OCI-LY7 (cell line): ENCODE results near the gene EXTL1. TPM values are rescaled to one million over a fixed set of nuclear protein-coding genes. Genes with fewer than 3 reads are reported as not detected.

Experiments
- BruUV-seq: library from RNA; stranded (reverse); fragments of 400-500 nt; replicated peaks from 2 replicates; lab custom pipeline; 2021; lab: Mats Ljungman, UMichigan
- CTCF ChIA-PET: fragments of 300-600 bp; sonication (Branson Sonifier 250); formaldehyde crosslinking; loops from one replicate; lab custom pipeline; 2022; ENCODE audit warnings: antibody characterized with exemption; ENCODE audit not compliant: unreplicated experiment; lab: Charles Lee
- POLR2A ChIA-PET: fragments of 300-600 bp; sonication (Branson Sonifier 250); formaldehyde crosslinking; loops from one replicate; lab custom pipeline; 2022; ENCODE audit warnings: antibody characterized with exemption; lab: Charles Lee
- DNase-seq: peaks from one replicate; pipeline ENCODE4 v3.0.0-alpha.2; 2015; ENCODE audit warnings: low spot score
- H2AFZ ChIP-seq: fragments of 200-600 bp; sonication (generic), shearing (Covaris generic); 2 replicates; pipeline ENCODE4 v1.6.1; 2014; ENCODE audit warnings: mild to moderate bottlenecking, antibody characterized with exemption, low read length, moderate library complexity
- H3K27ac ChIP-seq: fragments of 200-600 bp; sonication (generic); 2 replicates; pipeline ENCODE4 v1.5.1; 2014; ENCODE audit warnings: mixed run types, low read depth, mild to moderate bottlenecking, moderate library complexity, low read length, inconsistent platforms; ENCODE audit not compliant: poor library complexity, severe bottlenecking
- H3K36me3 ChIP-seq: fragments of 200-600 bp; sonication (generic); 2 replicates; pipeline ENCODE4 v1.6.1; 2014; ENCODE audit warnings: mild to moderate bottlenecking, antibody characterized with exemption, low read length, moderate library complexity, mixed read lengths; ENCODE audit not compliant: insufficient read depth
- H3K4me1 ChIP-seq: fragments of 200-600 bp; sonication (generic); 2 replicates; pipeline ENCODE4 v1.5.1; 2014; ENCODE audit warnings: mild to moderate bottlenecking, low read length; ENCODE audit not compliant: insufficient read depth, poor library complexity, severe bottlenecking
- H3K4me2 ChIP-seq: fragments of 200-600 bp; sonication (generic); 2 replicates; pipeline ENCODE4 v1.6.1; 2014; ENCODE audit warnings: mild to moderate bottlenecking, low read length
- H3K4me3 ChIP-seq: fragments of 200-600 bp; sonication (generic); 2 replicates; pipeline ENCODE4 v1.5.1; 2014; ENCODE audit warnings: mild to moderate bottlenecking, low read depth, low read length; ENCODE audit not compliant: poor library complexity, severe bottlenecking
- H3K79me2 ChIP-seq: fragments of 200-600 bp; sonication (generic); 2 replicates; pipeline ENCODE4 v1.6.1; 2016; ENCODE audit warnings: low read depth, mild to moderate bottlenecking, low read length, moderate library complexity, mixed read lengths; ENCODE audit not compliant: insufficient read depth
- H3K9me2 ChIP-seq: fragments of 200-600 bp; sonication (generic); 2 replicates; pipeline ENCODE4 v1.6.1; 2016; ENCODE audit warnings: mild to moderate bottlenecking, low read length, mixed read lengths; ENCODE audit not compliant: insufficient read depth
- H3K9me3 ChIP-seq: fragments of 200-600 bp; sonication (generic); 2 replicates; pipeline ENCODE4 v1.6.1; 2014; ENCODE audit warnings: mild to moderate bottlenecking, mixed run types, low read length, mixed read lengths
- H4K20me1 ChIP-seq: fragments of 200-600 bp; sonication (generic); 2 replicates; pipeline ENCODE4 v1.6.1; 2014; ENCODE audit warnings: mild to moderate bottlenecking, antibody characterized with exemption, low read length, moderate library complexity, mixed read lengths; ENCODE audit not compliant: insufficient read depth
- EZH2phosphoT487 ChIP-seq: fragments of 200-600 bp; sonication (generic); IDR thresholded peaks from 2 replicates; pipeline ENCODE4 v1.6.1; 2018; ENCODE audit warnings: low read depth, borderline replicate concordance, mild to moderate bottlenecking, mixed run types, antibody characterized with exemption, low read length, moderate library complexity, mixed read lengths
- intact Hi-C: fragments of 100-400 bp; cut with micrococcal nuclease; formaldehyde crosslinking; loops from one replicate; pipeline ENCODE4 v1.10.0; 2022; ENCODE audit not compliant: unreplicated experiment
- total RNA-seq, 2 experiments: library from RNA; depleted of rRNA in 1 of 2; stranded (reverse); fragments of >200 nt in 1 of 2; shearing (Covaris generic) in 1 of 2; gene quantifications; 2 replicates each; pipeline ENCODE4 v1.2.3, GENCODE V29; 2014 to 2022
- TF ChIP-seq, protein P1 (sequence below): fragments of 200-600 bp; sonication (generic); conservative IDR thresholded peaks from 2 replicates; pipeline ENCODE4 v1.5.1; 2014; ENCODE audit warnings: mild to moderate bottlenecking, antibody characterized with exemption, low read length, moderate library complexity, mixed read lengths

The EXTL1 gene
- total RNA-seq, 2 experiments from 2014 or later, result 0.67 TPM; not detected in 1

DNA sequence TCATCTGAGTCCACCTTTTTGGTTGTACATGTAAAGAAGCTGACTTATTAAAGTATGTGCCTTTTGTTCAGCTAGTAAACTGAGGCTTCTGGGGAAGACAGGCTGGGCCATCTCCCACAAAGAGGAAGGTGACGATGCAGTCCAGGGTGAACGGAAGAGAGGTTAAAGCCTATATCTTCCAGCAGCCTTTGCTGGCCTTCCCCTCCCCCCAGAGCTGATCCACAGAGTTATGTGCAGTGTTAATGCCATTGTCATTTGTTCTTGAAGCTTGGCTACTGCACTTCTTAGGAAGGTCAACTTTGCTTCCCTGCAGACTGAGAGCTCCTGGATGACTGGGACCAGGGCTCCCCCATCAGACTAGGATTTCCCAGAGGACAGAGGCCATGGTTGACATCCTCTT is 22.2 kb downstream of the EXTL1 start:
- POLR2A ChIA-PET, result no interaction called here
- no peak for TF ChIP-seq EZH2phosphoT487
- TF ChIP-seq, protein P1, sequence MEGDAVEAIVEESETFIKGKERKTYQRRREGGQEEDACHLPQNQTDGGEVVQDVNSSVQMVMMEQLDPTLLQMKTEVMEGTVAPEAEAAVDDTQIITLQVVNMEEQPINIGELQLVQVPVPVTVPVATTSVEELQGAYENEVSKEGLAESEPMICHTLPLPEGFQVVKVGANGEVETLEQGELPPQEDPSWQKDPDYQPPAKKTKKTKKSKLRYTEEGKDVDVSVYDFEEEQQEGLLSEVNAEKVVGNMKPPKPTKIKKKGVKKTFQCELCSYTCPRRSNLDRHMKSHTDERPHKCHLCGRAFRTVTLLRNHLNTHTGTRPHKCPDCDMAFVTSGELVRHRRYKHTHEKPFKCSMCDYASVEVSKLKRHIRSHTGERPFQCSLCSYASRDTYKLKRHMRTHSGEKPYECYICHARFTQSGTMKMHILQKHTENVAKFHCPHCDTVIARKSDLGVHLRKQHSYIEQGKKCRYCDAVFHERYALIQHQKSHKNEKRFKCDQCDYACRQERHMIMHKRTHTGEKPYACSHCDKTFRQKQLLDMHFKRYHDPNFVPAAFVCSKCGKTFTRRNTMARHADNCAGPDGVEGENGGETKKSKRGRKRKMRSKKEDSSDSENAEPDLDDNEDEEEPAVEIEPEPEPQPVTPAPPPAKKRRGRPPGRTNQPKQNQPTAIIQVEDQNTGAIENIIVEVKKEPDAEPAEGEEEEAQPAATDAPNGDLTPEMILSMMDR, result no peak
- Histone ChIP-seq H3K9me3 (no peaks in the 10 kb centered on the region), H3K9me2 (no peaks in the 10 kb centered on the region), H3K27ac (no peak overlapping the region), H3K4me1 (no peaks in the 10 kb centered on the region), H3K36me3 (no peaks in the 10 kb centered on the region), H3K79me2 (no peaks in the 10 kb centered on the region), H4K20me1 (no peaks in the 10 kb centered on the region), H3K4me2 (no peak overlapping the region), H2AFZ (no peak overlapping the region), H3K4me3 (no peak overlapping the region)
- CTCF ChIA-PET, result no interaction called here
- no peak for DNase-seq
- intact Hi-C loops, result no loop called here
- BruUV-seq, result no TSS peak

DNA sequence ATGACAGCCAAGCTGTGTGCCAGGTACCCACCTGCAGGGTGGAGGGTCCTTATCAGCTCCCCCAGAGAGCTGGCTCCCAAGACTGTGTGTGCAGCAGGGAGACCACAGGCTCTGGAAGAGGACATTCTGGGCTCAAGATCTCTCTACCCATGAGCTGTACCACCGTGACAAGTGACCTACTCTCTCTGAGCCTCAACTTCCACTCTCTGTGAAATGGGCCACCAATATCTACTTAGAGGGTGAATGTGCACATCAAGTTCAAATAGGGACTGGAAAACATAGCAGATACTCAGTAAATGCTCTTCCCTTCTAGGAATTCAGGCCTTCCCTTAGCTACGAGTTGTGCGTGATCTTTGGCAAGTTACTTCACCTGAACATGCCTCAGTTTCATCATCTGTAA is 22.8 kb downstream of the EXTL1 start:
- BruUV-seq, result no TSS peak
- Histone ChIP-seq H3K4me2 (no peak overlapping the region), H3K27ac (no peak overlapping the region), H3K9me2 (no peaks in the 10 kb centered on the region), H2AFZ (no peak overlapping the region), H3K79me2 (no peaks in the 10 kb centered on the region), H3K4me3 (no peak overlapping the region), H3K4me1 (no peaks in the 10 kb centered on the region), H3K9me3 (no peaks in the 10 kb centered on the region), H3K36me3 (no peaks in the 10 kb centered on the region), H4K20me1 (no peaks in the 10 kb centered on the region)
- DNase-seq, result no peak
- ChIA-PET CTCF (no interaction called here), POLR2A (no interaction called here)
- intact Hi-C loops, result no loop called here
- TF ChIP-seq EZH2phosphoT487, result no peak
- TF ChIP-seq, protein P1, result no peak

DNA sequence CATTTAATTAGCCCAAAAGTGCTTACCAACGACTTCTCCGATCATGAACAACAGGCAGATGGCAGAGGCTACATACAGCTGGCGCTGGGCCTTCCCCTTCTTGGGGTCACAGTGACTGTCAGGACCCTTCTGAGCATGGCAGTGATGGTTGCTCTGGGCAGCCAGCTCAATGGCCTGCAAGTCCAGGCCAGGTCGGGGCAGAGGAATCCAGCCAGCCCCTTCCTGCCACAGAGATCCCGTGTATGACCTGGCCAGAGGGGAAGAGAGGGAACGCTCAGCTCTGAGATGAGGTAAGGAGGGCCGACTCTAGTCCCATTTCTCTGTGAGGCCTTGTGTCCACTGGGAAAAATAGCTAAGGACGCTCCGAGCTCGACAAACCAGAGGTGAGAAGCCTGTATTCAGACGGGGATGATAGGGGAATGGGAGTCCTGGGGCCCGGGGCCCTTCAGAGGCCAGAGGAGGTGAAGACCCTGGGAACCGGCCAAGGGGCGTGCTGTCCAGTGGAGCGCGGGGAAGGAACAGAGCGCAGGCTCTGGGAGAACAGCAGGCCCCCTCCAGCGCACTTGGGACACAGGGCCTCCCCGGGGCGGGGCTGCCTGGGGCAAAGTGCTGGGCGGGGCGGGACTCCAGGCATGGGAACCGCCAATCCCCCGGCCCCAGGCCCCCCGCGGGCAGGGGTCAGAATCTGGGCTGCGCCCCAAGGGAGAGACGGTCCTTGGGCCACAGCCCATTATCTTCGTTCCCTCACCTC is 23.6 kb downstream of the EXTL1 start:
- DNase-seq, result no peak
- H3K4me1 ChIP-seq, result no peaks in the 10 kb centered on the region
- no peaks in the 10 kb centered on the region for H3K9me3 ChIP-seq
- H3K4me2 ChIP-seq, result no peak overlapping the region
- no peaks in the 10 kb centered on the region for H3K36me3 ChIP-seq
- H3K4me3 ChIP-seq, result no peak overlapping the region
- POLR2A ChIA-PET, result interaction anchor here (0.6 kb wide), 1 partner anchor 600 kb away, joined by 4 read pairs; no protein-coding TSS in a partner anchor
- TF ChIP-seq, protein P1, result no peak
- no peak for TF ChIP-seq EZH2phosphoT487
- H3K27ac ChIP-seq, result no peak overlapping the region
- H3K79me2 ChIP-seq, result no peaks in the 10 kb centered on the region
- H2AFZ ChIP-seq, result no peak overlapping the region
- intact Hi-C loops, result no loop called here
- H4K20me1 ChIP-seq, result no peaks in the 10 kb centered on the region
- BruUV-seq, result no TSS peak
- CTCF ChIA-PET, result no interaction called here
- H3K9me2 ChIP-seq, result no peaks in the 10 kb centered on the region
